Lower leg skin (tissue), 3 donors: ENCODE measurements around the gene BCL11A.

ENCODE experiments used
- POLR2A ChIP-seq, 2 donors: fragments of 450-650 bp; IDR thresholded peaks; one replicate each; pipeline ENCODE4 v1.6.1; 2016 to 2017; ENCODE audit warnings: antibody characterized with exemption in 2 of 2, mild to moderate bottlenecking in 1 of 2, moderate library complexity in 1 of 2
- TF ChIP-seq, protein P1 (sequence below), 3 donors: fragments of 450-650 bp; IDR thresholded peaks; one replicate each; pipeline ENCODE4 v1.5.1; 2016; ENCODE audit warnings: antibody characterized with exemption in 3 of 3, mild to moderate bottlenecking in 3 of 3, moderate library complexity in 2 of 3

DNA sequence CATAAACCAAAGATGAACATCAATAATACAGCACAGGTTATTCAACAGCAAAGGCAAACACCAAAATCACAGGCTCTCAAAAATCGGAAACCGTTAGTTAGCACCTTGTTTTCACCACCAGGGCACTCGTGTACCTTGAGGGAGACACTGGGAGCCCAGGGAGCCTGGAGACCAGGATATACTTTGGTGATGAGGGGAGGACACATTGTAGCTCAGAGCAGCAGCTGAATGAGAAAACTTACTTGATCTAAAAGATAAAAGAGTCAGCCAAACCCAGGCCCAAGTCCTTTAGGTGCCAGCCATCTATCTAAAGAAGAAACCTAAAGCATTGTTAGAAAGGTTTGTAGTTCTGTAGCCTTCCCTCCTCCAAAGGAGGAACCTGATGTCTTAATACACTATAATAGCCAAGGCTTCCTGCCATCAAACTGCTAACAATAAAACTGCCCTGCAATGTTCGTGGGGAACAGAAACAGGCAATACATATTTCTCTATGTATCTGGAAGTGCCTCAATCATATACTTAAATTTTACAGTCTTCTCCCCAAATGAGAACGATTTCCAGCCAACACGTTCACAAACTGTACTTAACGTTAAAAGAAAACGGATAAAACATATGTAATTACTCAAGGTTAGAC is 19.3 kb downstream of the BCL11A start:
- TF ChIP-seq, protein P1, sequence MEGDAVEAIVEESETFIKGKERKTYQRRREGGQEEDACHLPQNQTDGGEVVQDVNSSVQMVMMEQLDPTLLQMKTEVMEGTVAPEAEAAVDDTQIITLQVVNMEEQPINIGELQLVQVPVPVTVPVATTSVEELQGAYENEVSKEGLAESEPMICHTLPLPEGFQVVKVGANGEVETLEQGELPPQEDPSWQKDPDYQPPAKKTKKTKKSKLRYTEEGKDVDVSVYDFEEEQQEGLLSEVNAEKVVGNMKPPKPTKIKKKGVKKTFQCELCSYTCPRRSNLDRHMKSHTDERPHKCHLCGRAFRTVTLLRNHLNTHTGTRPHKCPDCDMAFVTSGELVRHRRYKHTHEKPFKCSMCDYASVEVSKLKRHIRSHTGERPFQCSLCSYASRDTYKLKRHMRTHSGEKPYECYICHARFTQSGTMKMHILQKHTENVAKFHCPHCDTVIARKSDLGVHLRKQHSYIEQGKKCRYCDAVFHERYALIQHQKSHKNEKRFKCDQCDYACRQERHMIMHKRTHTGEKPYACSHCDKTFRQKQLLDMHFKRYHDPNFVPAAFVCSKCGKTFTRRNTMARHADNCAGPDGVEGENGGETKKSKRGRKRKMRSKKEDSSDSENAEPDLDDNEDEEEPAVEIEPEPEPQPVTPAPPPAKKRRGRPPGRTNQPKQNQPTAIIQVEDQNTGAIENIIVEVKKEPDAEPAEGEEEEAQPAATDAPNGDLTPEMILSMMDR (IDR thresholded peaks at IDR 0.05), result no peak
- TF ChIP-seq POLR2A (IDR thresholded peaks at IDR 0.05), result no peak
